ENCODE results near the gene BIRC6. TPM values are rescaled to one million over a fixed set of nuclear protein-coding genes. Genes with fewer than 3 reads are reported as not detected.

BIRC6 gene
- polyA plus RNA-seq, 1 donor (not counting 4 experiments of a cell fraction or from before 2014, with no cell fraction given): 57.0 TPM

DNA sequence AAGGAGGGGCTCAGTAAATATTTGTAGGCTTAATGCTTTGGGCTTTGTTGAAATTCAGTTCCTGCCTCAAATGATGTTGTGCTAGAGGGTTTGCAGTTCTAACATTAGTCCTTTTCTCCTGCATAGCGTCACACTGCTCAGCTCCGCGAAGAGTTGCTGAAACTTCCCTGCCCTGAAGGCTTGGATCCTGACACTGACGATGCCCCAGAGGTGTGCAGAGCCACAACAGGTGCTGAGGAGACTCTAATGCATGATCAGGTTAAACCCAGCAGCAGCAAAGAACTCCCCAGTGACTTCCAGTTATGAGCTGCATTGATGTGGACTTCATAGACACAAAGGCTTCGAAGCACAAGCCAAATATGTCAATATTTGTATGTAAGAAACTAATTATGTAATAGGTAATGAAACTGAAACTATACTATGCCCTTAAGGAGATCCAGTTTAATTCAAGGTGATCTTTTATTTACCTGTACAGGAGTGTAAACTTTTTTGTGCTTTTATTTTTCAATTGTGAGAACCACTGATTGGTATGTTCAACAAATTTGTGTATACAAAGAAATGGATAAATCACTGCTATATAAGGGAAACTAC is 260.9 kb downstream of the BIRC6 start:
- DNase-seq (ENCODE audit: low read depth, low spot score) (no peak), FAIRE-seq (no peak)
- Histone ChIP-seq H3K36me3 (ENCODE audit: control insufficient read depth in 2 of 2, extremely low read depth in 1 of 2, insufficient read depth in 2 of 2, low read length in 2 of 2) (peaks cover 9 to 28% of the 10 kb centered on the region in 2 experiments), H4K20me1 (ENCODE audit: control insufficient read depth, extremely low read depth, insufficient read depth, low read length) (no peaks in the 10 kb centered on the region), H3K27me3 (ENCODE audit: control insufficient read depth, extremely low read depth, insufficient read depth, low read length) (no peaks in the 10 kb centered on the region), H3K79me2 (ENCODE audit: control insufficient read depth, insufficient read depth, low read length) (no peaks in the 10 kb centered on the region), H3K9me1 (ENCODE audit: control insufficient read depth, extremely low read depth, insufficient read depth, low read length) (no peaks in the 10 kb centered on the region), H3K9me3 (ENCODE audit: control insufficient read depth, low read depth, low read length) (no peaks in the 10 kb centered on the region), H3K4me3 (ENCODE audit: control insufficient read depth in 2 of 3, extremely low read depth in 1 of 3, insufficient read depth in 2 of 3, low read depth in 1 of 3, low read length in 3 of 3) (no peak overlapping the region), H2AFZ (ENCODE audit: control insufficient read depth, low read length) (no peak overlapping the region), H3K4me2 (ENCODE audit: control insufficient read depth, extremely low read depth, insufficient read depth, low read depth, low read length) (no peak overlapping the region), H3K9ac (ENCODE audit: control insufficient read depth, extremely low read depth, insufficient read depth, low read length) (no peak overlapping the region), H3K4me1 (ENCODE audit: control insufficient read depth, extremely low read depth, insufficient read depth, low read length) (no peaks in the 10 kb centered on the region), H3K27ac (ENCODE audit: control insufficient read depth, insufficient read depth, low read length) (no peak overlapping the region)
- dilution Hi-C loops (cut with MboI; ENCODE audit: extremely low pct_ligation_motif_present, low sequenced_read_pairs): no loop called here
- TF ChIP-seq, protein P1, sequence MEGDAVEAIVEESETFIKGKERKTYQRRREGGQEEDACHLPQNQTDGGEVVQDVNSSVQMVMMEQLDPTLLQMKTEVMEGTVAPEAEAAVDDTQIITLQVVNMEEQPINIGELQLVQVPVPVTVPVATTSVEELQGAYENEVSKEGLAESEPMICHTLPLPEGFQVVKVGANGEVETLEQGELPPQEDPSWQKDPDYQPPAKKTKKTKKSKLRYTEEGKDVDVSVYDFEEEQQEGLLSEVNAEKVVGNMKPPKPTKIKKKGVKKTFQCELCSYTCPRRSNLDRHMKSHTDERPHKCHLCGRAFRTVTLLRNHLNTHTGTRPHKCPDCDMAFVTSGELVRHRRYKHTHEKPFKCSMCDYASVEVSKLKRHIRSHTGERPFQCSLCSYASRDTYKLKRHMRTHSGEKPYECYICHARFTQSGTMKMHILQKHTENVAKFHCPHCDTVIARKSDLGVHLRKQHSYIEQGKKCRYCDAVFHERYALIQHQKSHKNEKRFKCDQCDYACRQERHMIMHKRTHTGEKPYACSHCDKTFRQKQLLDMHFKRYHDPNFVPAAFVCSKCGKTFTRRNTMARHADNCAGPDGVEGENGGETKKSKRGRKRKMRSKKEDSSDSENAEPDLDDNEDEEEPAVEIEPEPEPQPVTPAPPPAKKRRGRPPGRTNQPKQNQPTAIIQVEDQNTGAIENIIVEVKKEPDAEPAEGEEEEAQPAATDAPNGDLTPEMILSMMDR (optimal IDR thresholded peaks at IDR 0.05 in 1 of 3, IDR thresholded peaks at IDR 0.05 in 1 of 3, conservative IDR thresholded peaks at IDR 0.05 in 1 of 3; ENCODE audit: extremely low read depth in 1 of 3, insufficient read depth in 2 of 3, low read length in 3 of 3): no peak
- no peak for TF ChIP-seq EZH2 (IDR thresholded peaks at IDR 0.05; ENCODE audit: low read length)

DNA sequence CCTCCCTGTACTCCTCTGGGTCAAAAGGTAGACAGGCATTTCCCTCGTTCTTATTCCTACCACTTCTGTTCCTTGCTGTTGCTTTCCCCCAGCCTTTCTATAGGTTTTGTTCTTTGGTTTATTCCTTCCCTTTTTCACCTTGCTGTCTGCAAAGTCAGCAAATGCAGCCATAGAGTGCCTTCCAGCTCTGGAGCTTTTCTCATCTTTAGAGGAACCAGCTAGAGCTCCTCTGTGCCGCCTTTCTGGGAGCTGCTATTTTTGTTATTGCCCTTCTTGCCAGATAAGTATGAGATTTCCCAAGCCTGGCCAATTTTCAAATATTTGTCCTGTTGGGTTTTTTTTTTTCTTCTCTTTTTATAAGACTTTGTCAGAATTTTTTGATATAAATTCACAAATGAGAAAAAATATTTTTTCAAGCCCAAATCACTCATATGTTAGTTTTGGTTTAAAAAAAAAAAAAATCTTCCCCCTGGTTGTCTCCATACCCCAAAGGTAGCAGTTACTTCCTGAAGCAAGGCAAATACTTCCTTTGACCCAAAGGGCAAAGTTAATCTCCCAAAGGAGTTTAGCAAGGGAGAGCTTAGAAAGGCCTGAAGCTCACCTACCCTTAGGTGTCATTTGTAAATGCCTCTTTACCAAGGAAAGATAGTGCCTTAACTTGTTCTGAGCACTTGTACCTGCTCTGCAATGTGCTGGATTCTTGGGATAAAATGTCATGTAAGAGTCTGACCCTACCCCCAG is 265.9 kb downstream of the BIRC6 start:
- FAIRE-seq (no peak), DNase-seq (ENCODE audit: low read depth, low spot score) (no peak)
- no peaks in the 10 kb centered on the region for H4K20me1 ChIP-seq (ENCODE audit: control insufficient read depth, extremely low read depth, insufficient read depth, low read length)
- H3K4me1 ChIP-seq (ENCODE audit: control insufficient read depth, extremely low read depth, insufficient read depth, low read length): peaks cover 5% of the 10 kb centered on the region
- dilution Hi-C loops (cut with MboI; ENCODE audit: extremely low pct_ligation_motif_present, low sequenced_read_pairs): no loop called here
- TF ChIP-seq, protein P1 (optimal IDR thresholded peaks at IDR 0.05 in 1 of 3, IDR thresholded peaks at IDR 0.05 in 1 of 3, conservative IDR thresholded peaks at IDR 0.05 in 1 of 3; ENCODE audit: extremely low read depth in 1 of 3, insufficient read depth in 2 of 3, low read length in 3 of 3): no peak
- no peak for TF ChIP-seq EZH2 (IDR thresholded peaks at IDR 0.05; ENCODE audit: low read length)
- peaks cover 4 to 10% of the 10 kb centered on the region in 2 experiments for H3K36me3 ChIP-seq (ENCODE audit: control insufficient read depth in 2 of 2, extremely low read depth in 1 of 2, insufficient read depth in 2 of 2, low read length in 2 of 2)
- H3K79me2 ChIP-seq (ENCODE audit: control insufficient read depth, insufficient read depth, low read length): no peaks in the 10 kb centered on the region
- no peak overlapping the region for H3K4me3 ChIP-seq (ENCODE audit: control insufficient read depth in 2 of 3, extremely low read depth in 1 of 3, insufficient read depth in 2 of 3, low read depth in 1 of 3, low read length in 3 of 3)
- no peak overlapping the region for H3K9ac ChIP-seq (ENCODE audit: control insufficient read depth, extremely low read depth, insufficient read depth, low read length)
- H3K27me3 ChIP-seq (ENCODE audit: control insufficient read depth, extremely low read depth, insufficient read depth, low read length): no peaks in the 10 kb centered on the region
- no peak overlapping the region for H3K27ac ChIP-seq (ENCODE audit: control insufficient read depth, insufficient read depth, low read length)
- no peaks in the 10 kb centered on the region for H3K9me3 ChIP-seq (ENCODE audit: control insufficient read depth, low read depth, low read length)
- H3K4me2 ChIP-seq (ENCODE audit: control insufficient read depth, extremely low read depth, insufficient read depth, low read depth, low read length): no peak overlapping the region
- H3K9me1 ChIP-seq (ENCODE audit: control insufficient read depth, extremely low read depth, insufficient read depth, low read length): no peaks in the 10 kb centered on the region
- no peak overlapping the region for H2AFZ ChIP-seq (ENCODE audit: control insufficient read depth, low read length)
